GM12891 (cell line): ENCODE data around the gene ASPRV1.

Experiments used
- PAX5 ChIP-seq: IDR thresholded peaks from 2 replicates; pipeline ENCODE4 v1.6.1; 2011; ENCODE audit warnings: low read length, moderate library complexity, mild to moderate bottlenecking; ENCODE audit not compliant: insufficient read depth, severe bottlenecking
- POLR2A ChIP-seq: IDR thresholded peaks from 2 replicates; pipeline ENCODE4 v1.6.1; 2011; ENCODE audit warnings: low read depth, low read length, control low read depth
- POLR2AphosphoS5 ChIP-seq: IDR thresholded peaks from 2 replicates; pipeline ENCODE4 v1.6.1; 2011; ENCODE audit warnings: low read depth, low read length, control low read depth
- POU2F2 ChIP-seq: IDR thresholded peaks from 2 replicates; pipeline ENCODE4 v1.6.1; 2011; ENCODE audit warnings: low read depth, mild to moderate bottlenecking, control low read depth, low read length, moderate library complexity
- SPI1 ChIP-seq: IDR thresholded peaks from 2 replicates; pipeline ENCODE4 v1.6.1; 2011; ENCODE audit warnings: low read depth, low read length, control low read depth
- TAF1 ChIP-seq: IDR thresholded peaks from 2 replicates; pipeline ENCODE4 v1.6.1; 2011; ENCODE audit warnings: low read depth, low read length, control low read depth

- no peak for TF ChIP-seq POLR2A
- no peak for TF ChIP-seq POLR2AphosphoS5
- no peak for TF ChIP-seq TAF1
- no peak for TF ChIP-seq SPI1
- no peak for TF ChIP-seq PAX5
- no peak for TF ChIP-seq POU2F2
These were observed 32.7 kb upstream of the ASPRV1 start for GRCh38 chr2:69994166-69994565.
